ENCODE data around the gene B9D1.

Gene B9D1

GRCh38 chr17:19365833-19366636, 3.5 kb upstream of the B9D1 start:
- Mint-ChIP-seq H3K4me1 (ENCODE audit: low read depth in 2 of 2) (peaks cover 33 to 37% of the 10 kb centered on the region in 2 donors), H3K27ac (peak overlapping the region; percentile 12 to 44), H3K27me3 (peaks cover 0 to under 1% of the 10 kb centered on the region in 2 donors), H3K9me3 (peaks cover 0 to 2% of the 10 kb centered on the region in 2 donors), H3K36me3 (ENCODE audit: insufficient read depth) (peaks cover 16% of the 10 kb centered on the region), H3K4me3 (no peak overlapping the region)
- DNase-seq (no peak), ATAC-seq (replicated peaks) (no peak)

GRCh38 chr17:19365499-19365817, 2.9 kb upstream of the B9D1 start:
- Mint-ChIP-seq H3K4me3 (no peak overlapping the region), H3K4me1 (ENCODE audit: low read depth in 2 of 2) (peaks cover 27 to 32% of the 10 kb centered on the region in 2 donors), H3K36me3 (ENCODE audit: insufficient read depth) (peaks cover 16% of the 10 kb centered on the region), H3K27me3 (peaks cover 0 to 7% of the 10 kb centered on the region in 2 donors), H3K27ac (no peak overlapping the region), H3K9me3 (peaks cover 0 to 2% of the 10 kb centered on the region in 2 donors)
- DNase-seq = no peak
- ATAC-seq (replicated peaks) = no peak

GRCh38 chr17:19364699-19365498, 2.4 kb upstream of the B9D1 start:
- DNase-seq (no peak), ATAC-seq (replicated peaks) (no peak)
- Mint-ChIP-seq H3K27ac (no peak overlapping the region), H3K4me3 (no peak overlapping the region), H3K27me3 (peaks cover 0 to 12% of the 10 kb centered on the region in 2 donors), H3K4me1 (ENCODE audit: low read depth in 2 of 2) (peaks cover 22 to 27% of the 10 kb centered on the region in 2 donors), H3K9me3 (peaks cover 0 to under 1% of the 10 kb centered on the region in 2 donors), H3K36me3 (ENCODE audit: insufficient read depth) (peaks cover 14% of the 10 kb centered on the region)

- Mint-ChIP-seq H3K9me3 (no peaks in the 10 kb centered on the region), H3K4me3 (peak overlapping the region in 1 of 2 donors; percentile 70), H3K27me3 (peaks cover 12 to 26% of the 10 kb centered on the region in 2 donors), H3K36me3 (ENCODE audit: insufficient read depth) (peaks cover 15% of the 10 kb centered on the region), H3K4me1 (ENCODE audit: low read depth in 2 of 2) (peaks cover 8 to 18% of the 10 kb centered on the region in 2 donors), H3K27ac (no peak overlapping the region)
- DNase-seq (no peak), ATAC-seq (replicated peaks) (no peak)
Observed at GRCh38 chr17:19363460-19364035, 1.0 kb upstream of the B9D1 start.

- no peaks in the 10 kb centered on the region for H3K9me3 Mint-ChIP-seq
- H3K4me1 Mint-ChIP-seq (ENCODE audit: low read depth in 2 of 2) = peaks cover 5 to 15% of the 10 kb centered on the region in 2 donors
- peak overlapping the region; percentile 70 to 78 for H3K4me3 Mint-ChIP-seq
- H3K27me3 Mint-ChIP-seq = peaks cover 13 to 30% of the 10 kb centered on the region in 2 donors
- peak overlapping the region in 1 of 2 donors; percentile 84 for H3K27ac Mint-ChIP-seq
- ATAC-seq (replicated peaks) = no peak
- H3K36me3 Mint-ChIP-seq (ENCODE audit: insufficient read depth) = peaks cover 15% of the 10 kb centered on the region
- no peak for DNase-seq
Observed at GRCh38 chr17:19363114-19363438, 553 bp upstream of the B9D1 start.

DNA sequence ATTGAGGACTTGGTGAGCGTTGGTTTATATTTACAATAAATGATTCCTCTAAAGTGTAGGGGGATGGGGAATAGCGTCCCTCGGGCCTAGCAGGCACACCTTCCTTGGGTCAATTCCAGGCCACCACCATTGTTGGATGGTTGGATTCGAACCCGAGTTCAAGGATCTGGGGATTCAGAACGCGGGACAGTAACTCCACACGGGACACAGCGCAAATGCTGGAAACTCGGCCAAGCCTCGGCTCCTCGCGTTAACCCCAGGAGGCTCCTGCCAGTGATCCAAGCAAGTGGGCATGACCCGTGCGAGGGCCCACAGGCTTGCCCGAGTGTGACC, 613 bp downstream of the B9D1 start:
- H3K4me3 Mint-ChIP-seq = peak overlapping the region; percentile 70 to 78
- ATAC-seq (replicated peaks) (no peak), DNase-seq (no peak)
- H3K36me3 Mint-ChIP-seq (ENCODE audit: insufficient read depth) = peaks cover 15% of the 10 kb centered on the region
- H3K4me1 Mint-ChIP-seq (ENCODE audit: low read depth in 2 of 2) = peaks cover 5 to 13% of the 10 kb centered on the region in 2 donors
- H3K27me3 Mint-ChIP-seq = peaks cover 13 to 37% of the 10 kb centered on the region in 2 donors
- peak overlapping the region; percentile 33 to 84 for H3K27ac Mint-ChIP-seq
- no peaks in the 10 kb centered on the region for H3K9me3 Mint-ChIP-seq

DNA sequence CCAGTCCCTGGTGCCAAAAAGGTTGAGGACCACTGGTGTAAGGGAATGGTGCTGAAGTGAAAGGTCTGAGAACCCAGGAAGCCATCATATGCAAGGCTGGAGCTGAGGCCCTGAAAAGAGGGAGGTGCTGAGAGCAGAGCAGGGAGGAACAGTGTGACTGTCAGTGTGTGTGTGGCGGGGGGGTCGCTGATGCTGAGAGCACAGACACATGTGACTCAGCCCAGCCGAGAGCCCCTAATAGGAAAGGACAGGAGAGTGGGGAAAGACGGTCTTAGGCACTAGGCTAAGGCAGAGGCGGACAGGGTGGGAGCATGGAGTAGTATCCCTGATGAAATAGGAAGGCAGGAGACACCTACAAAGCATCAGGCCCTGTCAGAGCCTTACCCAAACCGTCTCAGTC, 1.2 kb downstream of the B9D1 start:
- Mint-ChIP-seq H3K27me3 (peaks cover 13 to 40% of the 10 kb centered on the region in 2 donors), H3K36me3 (ENCODE audit: insufficient read depth) (peaks cover 15% of the 10 kb centered on the region), H3K9me3 (no peaks in the 10 kb centered on the region), H3K27ac (peak overlapping the region in 1 of 2 donors; percentile 62), H3K4me1 (ENCODE audit: low read depth in 2 of 2) (peaks cover 5 to 13% of the 10 kb centered on the region in 2 donors), H3K4me3 (peak overlapping the region; percentile 70 to 78)
- no peak for DNase-seq
- no peak for ATAC-seq (replicated peaks)

DNA sequence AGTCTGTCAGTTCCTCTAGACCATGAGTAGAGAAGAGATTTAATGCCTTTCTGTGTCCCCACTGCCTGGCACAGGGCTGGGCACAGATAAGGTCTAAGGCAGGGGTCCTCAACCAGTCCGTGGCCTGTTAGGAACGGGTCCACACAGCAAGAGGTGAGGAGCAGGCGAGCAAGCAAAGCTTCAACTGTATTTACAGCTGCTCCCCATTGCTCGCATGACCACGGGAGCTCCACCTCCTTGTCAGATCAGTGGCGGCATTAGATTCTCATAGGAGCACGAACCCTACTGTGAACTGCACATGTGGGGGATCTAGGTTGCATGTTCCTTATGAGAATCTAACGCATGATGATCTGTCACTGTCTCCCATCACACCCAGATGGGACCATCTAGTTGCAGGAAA, 1.8 kb downstream of the B9D1 start:
- H3K4me1 Mint-ChIP-seq (ENCODE audit: low read depth in 2 of 2) = peaks cover 5 to 13% of the 10 kb centered on the region in 2 donors
- peaks cover 15% of the 10 kb centered on the region for H3K36me3 Mint-ChIP-seq (ENCODE audit: insufficient read depth)
- ATAC-seq (replicated peaks) (no peak), DNase-seq (no peak)
- H3K4me3 Mint-ChIP-seq = no peak overlapping the region
- peaks cover 13 to 40% of the 10 kb centered on the region in 2 donors for H3K27me3 Mint-ChIP-seq
- H3K27ac Mint-ChIP-seq = peak overlapping the region in 1 of 2 donors; percentile 62
- no peaks in the 10 kb centered on the region for H3K9me3 Mint-ChIP-seq

- Mint-ChIP-seq H3K27me3 (peaks cover 13 to 40% of the 10 kb centered on the region in 2 donors), H3K4me1 (ENCODE audit: low read depth in 2 of 2) (peaks cover 5 to 13% of the 10 kb centered on the region in 2 donors), H3K27ac (no peak overlapping the region), H3K36me3 (ENCODE audit: insufficient read depth) (peaks cover 15% of the 10 kb centered on the region), H3K4me3 (no peak overlapping the region), H3K9me3 (no peaks in the 10 kb centered on the region)
- no peak for ATAC-seq (replicated peaks)
- no peak for DNase-seq
Observed at GRCh38 chr17:19359856-19360255, 2.7 kb downstream of the B9D1 start.

GRCh38 chr17:19359151-19359550, 3.4 kb downstream of the B9D1 start:
- Mint-ChIP-seq H3K4me1 (ENCODE audit: low read depth in 2 of 2) (peaks cover 5 to 13% of the 10 kb centered on the region in 2 donors), H3K9me3 (no peaks in the 10 kb centered on the region), H3K27me3 (peaks cover 13 to 45% of the 10 kb centered on the region in 2 donors), H3K4me3 (no peak overlapping the region), H3K36me3 (ENCODE audit: insufficient read depth) (peaks cover 15% of the 10 kb centered on the region), H3K27ac (no peak overlapping the region)
- no peak for ATAC-seq (replicated peaks)
- no peak for DNase-seq

- peaks cover 5 to 10% of the 10 kb centered on the region in 2 donors for H3K4me1 Mint-ChIP-seq (ENCODE audit: low read depth in 2 of 2)
- no peak overlapping the region for H3K27ac Mint-ChIP-seq
- ATAC-seq (replicated peaks) (no peak), DNase-seq (no peak)
- no peak overlapping the region for H3K4me3 Mint-ChIP-seq
- peaks cover 13 to 49% of the 10 kb centered on the region in 2 donors for H3K27me3 Mint-ChIP-seq
- H3K36me3 Mint-ChIP-seq (ENCODE audit: insufficient read depth) = peaks cover 12% of the 10 kb centered on the region
- H3K9me3 Mint-ChIP-seq = no peaks in the 10 kb centered on the region
Observed at GRCh38 chr17:19357761-19358160, 4.8 kb downstream of the B9D1 start.

DNA sequence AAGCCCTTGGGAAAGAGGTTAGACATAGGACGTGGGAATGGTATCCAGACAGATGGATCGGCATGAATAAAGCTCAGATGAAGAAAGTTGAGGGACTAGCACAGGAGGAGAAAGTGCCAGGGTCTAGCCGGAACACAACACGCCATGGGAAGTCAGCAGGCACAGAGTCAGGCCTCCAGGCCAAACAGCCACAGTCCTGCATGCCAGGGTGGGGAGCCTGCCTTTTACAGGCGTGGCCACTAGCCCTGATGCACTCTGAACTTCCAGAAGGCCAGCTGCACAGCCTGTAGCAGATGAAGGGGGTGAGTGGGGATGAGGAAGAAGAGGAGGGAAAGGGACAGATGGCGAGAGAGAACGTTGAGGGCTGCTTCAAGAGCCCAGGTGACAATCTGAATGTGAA, 5.2 kb downstream of the B9D1 start:
- peaks cover 7% of the 10 kb centered on the region for H3K36me3 Mint-ChIP-seq (ENCODE audit: insufficient read depth)
- peaks cover 13 to 49% of the 10 kb centered on the region in 2 donors for H3K27me3 Mint-ChIP-seq
- H3K27ac Mint-ChIP-seq = peak overlapping the region in 1 of 2 donors; percentile 49
- DNase-seq = no peak
- H3K4me3 Mint-ChIP-seq = no peak overlapping the region
- no peak for ATAC-seq (replicated peaks)
- H3K9me3 Mint-ChIP-seq = no peaks in the 10 kb centered on the region
- peaks cover 5 to 8% of the 10 kb centered on the region in 2 donors for H3K4me1 Mint-ChIP-seq (ENCODE audit: low read depth in 2 of 2)

GRCh38 chr17:19354748-19355147, 7.8 kb downstream of the B9D1 start:
- ATAC-seq (replicated peaks) = no peak
- H3K27ac Mint-ChIP-seq = no peak overlapping the region
- no peak for DNase-seq
- peaks cover 7% of the 10 kb centered on the region for H3K36me3 Mint-ChIP-seq (ENCODE audit: insufficient read depth)
- no peaks in the 10 kb centered on the region for H3K9me3 Mint-ChIP-seq
- no peaks in the 10 kb centered on the region for H3K4me1 Mint-ChIP-seq (ENCODE audit: low read depth in 2 of 2)
- H3K4me3 Mint-ChIP-seq = no peak overlapping the region
- peaks cover 13 to 35% of the 10 kb centered on the region in 2 donors for H3K27me3 Mint-ChIP-seq

Data from effector memory CD8-positive, alpha-beta T cell (primary cell).